A549 (cell line): ENCODE data around the gene CIDEB.

ENCODE experiments used
- HOXB13 ChIP-seq: fragments of 250-450 bp; sonication (Bioruptor Pico); IDR thresholded peaks from 2 replicates; pipeline ENCODE4 v1.5.0; 2020; ENCODE audit warnings: low read depth, mild to moderate bottlenecking, moderate library complexity
- JUNB ChIP-seq: fragments of >200 bp; sonication (Bioruptor Twin); formaldehyde crosslinking; IDR thresholded peaks from 2 replicates; pipeline ENCODE4 v1.6.1; 2016
- RCOR1 ChIP-seq: fragments of 150-350 bp; IDR thresholded peaks from 2 replicates; pipeline ENCODE4 v1.6.1; 2014; ENCODE audit warnings: antibody characterized with exemption, low read length, low read depth
- ZC3H11A ChIP-seq: fragments of 450-650 bp; IDR thresholded peaks from 2 replicates; pipeline ENCODE4 v1.6.1; 2014; ENCODE audit warnings: antibody characterized with exemption, mild to moderate bottlenecking
- TF ChIP-seq, protein P1 (sequence below): fragments of 200-600 bp; sonication (generic); IDR thresholded peaks from 2 replicates; pipeline ENCODE4 v1.6.1; 2016; ENCODE audit warnings: antibody characterized with exemption, mild to moderate bottlenecking, moderate library complexity
- TF ChIP-seq, protein P2 (sequence below): fragments of >200 bp; sonication (Bioruptor Twin); formaldehyde crosslinking; IDR thresholded peaks from 3 replicates; pipeline ENCODE4 v1.5.1; 2016
- TF ChIP-seq, protein P3 (sequence below): IDR thresholded peaks from 2 replicates; pipeline ENCODE4 v1.6.1; 2012
- TF ChIP-seq, protein P4 (sequence below): IDR thresholded peaks from 2 replicates; pipeline ENCODE4 v1.6.1; 2012

DNA sequence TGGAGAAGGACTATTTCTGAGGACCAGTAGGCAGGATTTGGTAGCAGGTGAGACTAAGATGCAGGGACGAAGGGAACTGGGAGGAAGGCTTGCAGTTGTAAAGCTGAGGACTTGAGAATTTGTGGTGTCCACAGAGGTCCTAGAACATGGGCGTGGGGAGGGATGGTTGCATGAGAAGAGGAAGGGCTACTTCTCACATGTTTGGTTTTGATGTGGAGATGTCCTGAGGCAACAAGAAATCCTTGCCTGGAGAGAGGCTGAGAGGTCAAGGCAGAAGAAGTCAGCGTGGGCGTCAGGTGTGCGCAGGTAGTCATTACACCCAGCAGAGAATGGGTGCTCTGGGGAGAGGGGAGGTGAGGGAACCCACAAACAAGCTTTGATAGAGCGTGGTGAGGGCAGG, 30.7 kb downstream of the CIDEB start:
- TF ChIP-seq HOXB13, result no peak
- TF ChIP-seq, protein P1, sequence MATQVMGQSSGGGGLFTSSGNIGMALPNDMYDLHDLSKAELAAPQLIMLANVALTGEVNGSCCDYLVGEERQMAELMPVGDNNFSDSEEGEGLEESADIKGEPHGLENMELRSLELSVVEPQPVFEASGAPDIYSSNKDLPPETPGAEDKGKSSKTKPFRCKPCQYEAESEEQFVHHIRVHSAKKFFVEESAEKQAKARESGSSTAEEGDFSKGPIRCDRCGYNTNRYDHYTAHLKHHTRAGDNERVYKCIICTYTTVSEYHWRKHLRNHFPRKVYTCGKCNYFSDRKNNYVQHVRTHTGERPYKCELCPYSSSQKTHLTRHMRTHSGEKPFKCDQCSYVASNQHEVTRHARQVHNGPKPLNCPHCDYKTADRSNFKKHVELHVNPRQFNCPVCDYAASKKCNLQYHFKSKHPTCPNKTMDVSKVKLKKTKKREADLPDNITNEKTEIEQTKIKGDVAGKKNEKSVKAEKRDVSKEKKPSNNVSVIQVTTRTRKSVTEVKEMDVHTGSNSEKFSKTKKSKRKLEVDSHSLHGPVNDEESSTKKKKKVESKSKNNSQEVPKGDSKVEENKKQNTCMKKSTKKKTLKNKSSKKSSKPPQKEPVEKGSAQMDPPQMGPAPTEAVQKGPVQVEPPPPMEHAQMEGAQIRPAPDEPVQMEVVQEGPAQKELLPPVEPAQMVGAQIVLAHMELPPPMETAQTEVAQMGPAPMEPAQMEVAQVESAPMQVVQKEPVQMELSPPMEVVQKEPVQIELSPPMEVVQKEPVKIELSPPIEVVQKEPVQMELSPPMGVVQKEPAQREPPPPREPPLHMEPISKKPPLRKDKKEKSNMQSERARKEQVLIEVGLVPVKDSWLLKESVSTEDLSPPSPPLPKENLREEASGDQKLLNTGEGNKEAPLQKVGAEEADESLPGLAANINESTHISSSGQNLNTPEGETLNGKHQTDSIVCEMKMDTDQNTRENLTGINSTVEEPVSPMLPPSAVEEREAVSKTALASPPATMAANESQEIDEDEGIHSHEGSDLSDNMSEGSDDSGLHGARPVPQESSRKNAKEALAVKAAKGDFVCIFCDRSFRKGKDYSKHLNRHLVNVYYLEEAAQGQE, result no peak
- TF ChIP-seq, protein P2, sequence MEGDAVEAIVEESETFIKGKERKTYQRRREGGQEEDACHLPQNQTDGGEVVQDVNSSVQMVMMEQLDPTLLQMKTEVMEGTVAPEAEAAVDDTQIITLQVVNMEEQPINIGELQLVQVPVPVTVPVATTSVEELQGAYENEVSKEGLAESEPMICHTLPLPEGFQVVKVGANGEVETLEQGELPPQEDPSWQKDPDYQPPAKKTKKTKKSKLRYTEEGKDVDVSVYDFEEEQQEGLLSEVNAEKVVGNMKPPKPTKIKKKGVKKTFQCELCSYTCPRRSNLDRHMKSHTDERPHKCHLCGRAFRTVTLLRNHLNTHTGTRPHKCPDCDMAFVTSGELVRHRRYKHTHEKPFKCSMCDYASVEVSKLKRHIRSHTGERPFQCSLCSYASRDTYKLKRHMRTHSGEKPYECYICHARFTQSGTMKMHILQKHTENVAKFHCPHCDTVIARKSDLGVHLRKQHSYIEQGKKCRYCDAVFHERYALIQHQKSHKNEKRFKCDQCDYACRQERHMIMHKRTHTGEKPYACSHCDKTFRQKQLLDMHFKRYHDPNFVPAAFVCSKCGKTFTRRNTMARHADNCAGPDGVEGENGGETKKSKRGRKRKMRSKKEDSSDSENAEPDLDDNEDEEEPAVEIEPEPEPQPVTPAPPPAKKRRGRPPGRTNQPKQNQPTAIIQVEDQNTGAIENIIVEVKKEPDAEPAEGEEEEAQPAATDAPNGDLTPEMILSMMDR, result no peak
- TF ChIP-seq ZC3H11A, result no peak
- TF ChIP-seq, protein P3, sequence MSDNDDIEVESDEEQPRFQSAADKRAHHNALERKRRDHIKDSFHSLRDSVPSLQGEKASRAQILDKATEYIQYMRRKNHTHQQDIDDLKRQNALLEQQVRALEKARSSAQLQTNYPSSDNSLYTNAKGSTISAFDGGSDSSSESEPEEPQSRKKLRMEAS, result no peak
- TF ChIP-seq JUNB, result no peak
- TF ChIP-seq, protein P4, sequence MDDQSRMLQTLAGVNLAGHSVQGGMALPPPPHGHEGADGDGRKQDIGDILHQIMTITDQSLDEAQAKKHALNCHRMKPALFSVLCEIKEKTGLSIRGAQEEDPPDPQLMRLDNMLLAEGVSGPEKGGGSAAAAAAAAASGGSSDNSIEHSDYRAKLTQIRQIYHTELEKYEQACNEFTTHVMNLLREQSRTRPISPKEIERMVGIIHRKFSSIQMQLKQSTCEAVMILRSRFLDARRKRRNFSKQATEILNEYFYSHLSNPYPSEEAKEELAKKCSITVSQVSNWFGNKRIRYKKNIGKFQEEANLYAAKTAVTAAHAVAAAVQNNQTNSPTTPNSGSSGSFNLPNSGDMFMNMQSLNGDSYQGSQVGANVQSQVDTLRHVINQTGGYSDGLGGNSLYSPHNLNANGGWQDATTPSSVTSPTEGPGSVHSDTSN, result no peak
- no peak for TF ChIP-seq RCOR1
